IPS-18c (cell line): ENCODE data around the gene PCDHB6.
"Not testable (repeated sequence)": the region's sequence is repeated elsewhere in the genome, so short reads cannot be mapped to it uniquely, and the experiment has no call there.

ENCODE experiments used
- H3K4me3 ChIP-seq: 2 replicates; pipeline ENCODE4 v1.7.0; 2013; ENCODE audit warnings: low read depth, mild to moderate bottlenecking, low read length, moderate library complexity; ENCODE audit not compliant: insufficient read depth
- H3K9me3 ChIP-seq: one replicate; pipeline ENCODE4 v1.6.1; 2013; ENCODE audit warnings: mild to moderate bottlenecking, low read length, moderate library complexity; ENCODE audit not compliant: control insufficient read depth, insufficient read depth

The PCDHB6 gene

DNA sequence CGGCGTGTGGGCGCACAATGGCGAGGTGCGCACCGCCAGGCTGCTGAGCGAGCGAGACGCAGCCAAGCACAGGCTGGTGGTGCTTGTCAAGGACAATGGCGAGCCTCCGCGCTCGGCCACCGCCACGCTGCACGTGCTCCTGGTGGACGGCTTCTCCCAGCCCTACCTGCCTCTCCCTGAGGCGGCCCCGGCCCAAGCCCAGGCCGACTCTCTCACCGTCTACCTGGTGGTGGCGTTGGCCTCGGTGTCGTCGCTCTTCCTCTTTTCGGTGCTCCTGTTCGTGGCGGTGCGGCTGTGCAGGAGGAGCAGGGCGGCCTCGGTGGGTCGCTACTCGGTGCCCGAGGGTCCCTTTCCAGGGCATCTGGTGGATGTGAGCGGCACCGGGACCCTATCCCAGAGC lies 2.2 kb downstream of the PCDHB6 start:
- H3K9me3 ChIP-seq, H3K4me3 ChIP-seq: not testable (repeated sequence)

GRCh38 chr5:141155540-141156374 lies 5.9 kb downstream of the PCDHB6 start:
- H3K9me3 ChIP-seq, result no peaks in the 10 kb centered on the region
- no peak overlapping the region; the same call in 1 of the 2 replicates for H3K4me3 ChIP-seq

- not testable (repeated sequence) for H3K4me3 ChIP-seq, H3K9me3 ChIP-seq
Observed at GRCh38 chr5:141157356-141157755, 7.5 kb downstream of the PCDHB6 start.

- not testable (repeated sequence) for H3K4me3 ChIP-seq
Observed at GRCh38 chr5:141157901-141158300, 8.0 kb downstream of the PCDHB6 start.

DNA sequence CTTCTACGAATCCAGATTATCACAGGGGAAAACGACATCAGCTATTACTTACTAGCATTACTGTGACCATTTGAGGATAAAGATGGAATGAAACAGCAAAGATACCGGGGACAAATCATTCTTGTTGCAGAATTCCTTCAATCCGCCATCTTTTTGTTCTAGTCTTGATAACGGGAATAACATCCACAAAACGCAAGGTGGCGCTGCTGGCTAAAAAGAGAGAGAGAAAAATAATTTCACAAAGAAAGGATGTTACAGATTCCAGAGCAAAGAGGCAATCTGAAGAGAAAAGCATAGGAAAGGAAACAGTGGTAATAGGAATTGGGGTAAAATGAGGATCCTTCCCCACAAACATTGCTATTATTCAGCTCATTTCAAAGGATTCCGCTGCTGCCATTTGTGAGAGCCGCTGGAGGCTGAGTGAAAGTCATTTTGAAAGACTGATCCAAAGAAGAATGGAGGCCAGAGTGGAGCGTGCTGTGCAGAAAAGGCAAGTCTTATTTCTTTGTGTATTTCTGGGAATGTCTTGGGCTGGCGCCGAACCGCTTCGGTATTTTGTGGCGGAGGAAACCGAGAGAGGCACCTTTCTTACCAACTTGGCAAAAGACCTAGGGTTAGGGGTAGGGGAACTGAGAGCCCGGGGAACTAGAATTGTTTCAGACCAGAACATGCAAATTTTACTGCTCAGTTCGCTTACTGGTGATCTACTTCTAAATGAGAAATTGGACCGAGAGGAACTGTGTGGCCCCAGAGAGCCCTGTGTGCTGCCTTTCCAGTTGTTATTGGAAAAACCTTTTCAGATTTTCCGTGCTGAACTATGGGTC lies 22.7 kb downstream of the PCDHB6 start, which contains the start of gene PCDHB7:
Gene PCDHB7, plus strand, starts transcription at position 264 of the 824 bp plus-strand sequence. Its CDS starts 192 bp downstream, at position 456.
- Histone ChIP-seq H3K9me3 (peaks cover 7% of the 10 kb centered on the region), H3K4me3 (no peak within 1 kb of the TSS)

More at GRCh38 chr5:141157901-141158300, 8.0 kb downstream of the PCDHB6 start:
- H3K9me3 ChIP-seq, result not testable (repeated sequence)

DNA sequence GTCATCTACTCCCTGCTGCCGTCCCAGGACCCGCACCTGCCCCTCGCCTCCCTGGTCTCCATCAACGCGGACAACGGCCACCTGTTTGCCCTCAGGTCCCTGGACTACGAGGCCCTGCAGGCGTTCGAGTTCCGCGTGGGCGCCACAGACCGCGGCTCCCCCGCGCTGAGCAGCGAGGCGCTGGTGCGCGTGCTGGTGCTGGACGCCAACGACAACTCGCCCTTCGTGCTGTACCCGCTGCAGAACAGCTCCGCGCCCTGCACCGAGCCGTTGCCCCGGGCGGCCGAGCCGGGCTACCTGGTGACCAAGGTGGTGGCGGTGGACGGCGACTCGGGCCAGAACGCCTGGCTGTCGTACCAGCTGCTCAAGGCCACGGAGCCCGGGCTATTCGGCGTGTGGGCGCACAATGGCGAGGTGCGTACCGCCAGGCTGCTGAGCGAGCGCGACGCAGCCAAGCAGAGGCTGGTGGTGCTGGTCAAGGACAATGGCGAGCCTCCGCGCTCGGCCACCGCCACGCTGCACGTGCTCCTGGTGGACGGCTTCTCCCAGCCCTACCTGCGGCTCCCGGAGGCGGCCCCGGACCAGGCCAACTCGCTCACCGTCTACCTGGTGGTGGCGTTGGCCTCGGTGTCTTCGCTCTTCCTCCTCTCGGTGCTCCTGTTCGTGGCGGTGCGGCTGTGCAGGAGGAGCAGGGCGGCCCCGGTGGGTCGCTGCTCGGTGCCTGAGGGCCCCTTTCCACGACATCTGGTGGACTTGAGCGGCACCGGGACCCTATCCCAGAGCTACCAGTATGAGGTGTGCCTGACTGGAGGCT lies 24.6 kb downstream of the PCDHB6 start:
- H3K4me3 ChIP-seq, H3K9me3 ChIP-seq: not testable (repeated sequence)

GRCh38 chr5:141175933-141176332 lies 26.1 kb downstream of the PCDHB6 start:
- H3K9me3 ChIP-seq, result peaks cover 7% of the 10 kb centered on the region

GRCh38 chr5:141177577-141178191 lies 27.8 kb downstream of the PCDHB6 start, which contains the start of gene PCDHB8:
TSS of gene PCDHB8 (plus strand) at chr5:141177790. CDS start at chr5:141178035, 245 bp downstream.
- H3K9me3 ChIP-seq, H3K4me3 ChIP-seq: not testable (repeated sequence)

More at GRCh38 chr5:141175933-141176332, 26.1 kb downstream of the PCDHB6 start:
- no peak overlapping the region for H3K4me3 ChIP-seq

- H3K9me3 ChIP-seq, H3K4me3 ChIP-seq: not testable (repeated sequence)
Observed at GRCh38 chr5:141179371-141179770, 29.5 kb downstream of the PCDHB6 start.

DNA sequence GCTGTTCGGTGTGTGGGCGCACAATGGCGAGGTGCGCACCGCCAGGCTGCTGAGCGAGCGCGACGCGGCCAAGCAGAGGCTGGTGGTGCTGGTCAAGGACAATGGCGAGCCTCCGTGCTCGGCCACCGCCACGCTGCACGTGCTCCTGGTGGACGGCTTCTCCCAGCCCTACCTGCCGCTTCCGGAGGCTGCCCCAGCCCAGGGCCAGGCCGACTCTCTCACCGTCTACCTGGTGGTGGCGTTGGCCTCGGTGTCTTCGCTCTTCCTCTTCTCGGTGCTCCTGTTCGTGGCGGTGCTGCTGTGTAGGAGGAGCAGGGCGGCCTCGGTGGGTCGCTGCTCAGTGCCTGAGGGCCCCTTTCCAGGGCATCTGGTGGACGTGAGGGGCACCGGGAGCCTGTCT lies 30.0 kb downstream of the PCDHB6 start:
- H3K4me3 ChIP-seq, H3K9me3 ChIP-seq: not testable (repeated sequence)

DNA sequence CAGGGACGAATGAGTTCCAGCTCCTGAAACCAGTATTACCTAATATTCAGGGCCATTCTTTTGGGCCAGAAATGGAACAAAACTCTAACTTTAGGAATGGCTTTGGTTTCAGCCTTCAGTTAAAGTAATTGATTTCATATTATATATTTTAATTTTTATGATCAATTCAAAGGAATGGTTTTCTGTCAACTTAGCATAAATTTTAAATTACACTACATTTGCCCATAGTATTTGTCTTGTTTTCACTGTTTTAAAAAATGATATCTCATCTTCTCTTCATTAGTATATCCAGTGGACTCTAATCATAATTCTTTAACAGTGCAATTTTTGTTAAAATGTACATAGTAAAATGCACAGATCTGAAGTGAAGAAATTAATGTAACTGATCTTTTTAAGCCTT lies 30.5 kb downstream of the PCDHB6 start:
- Histone ChIP-seq H3K9me3 (peaks cover 4% of the 10 kb centered on the region), H3K4me3 (no peak overlapping the region)

DNA sequence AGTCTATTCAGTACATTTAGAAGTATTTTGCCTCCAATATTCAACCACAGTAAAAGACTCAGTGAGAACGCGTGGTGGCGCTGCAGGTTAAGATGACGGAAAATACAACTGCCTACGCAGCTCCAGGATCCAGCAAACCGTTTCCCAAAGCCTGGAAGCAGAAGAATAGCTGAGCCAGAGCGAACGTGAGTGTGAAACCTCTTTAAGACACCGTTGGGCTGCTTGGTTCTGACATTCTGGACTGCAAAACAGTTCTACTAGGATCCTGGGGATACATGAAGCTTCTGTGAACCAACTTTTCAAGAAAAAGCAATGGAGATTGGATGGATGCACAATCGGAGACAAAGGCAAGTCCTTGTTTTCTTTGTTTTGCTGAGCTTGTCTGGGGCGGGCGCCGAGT lies 32.4 kb downstream of the PCDHB6 start, which contains the start of gene PCDHB16:
Gene PCDHB16, plus strand, starts transcription at position 140 of the 400 bp plus-strand sequence. Its CDS starts 173 bp downstream, at position 313.
- Histone ChIP-seq H3K4me3 (0 out of 2 replicates have a peak within 1 kb of the TSS, but pooled peaks have one; percentile 5), H3K9me3 (peaks cover 4% of the 10 kb centered on the region)

GRCh38 chr5:141184117-141184855 lies 34.4 kb downstream of the PCDHB6 start:
- H3K9me3 ChIP-seq, H3K4me3 ChIP-seq: not testable (repeated sequence)

DNA sequence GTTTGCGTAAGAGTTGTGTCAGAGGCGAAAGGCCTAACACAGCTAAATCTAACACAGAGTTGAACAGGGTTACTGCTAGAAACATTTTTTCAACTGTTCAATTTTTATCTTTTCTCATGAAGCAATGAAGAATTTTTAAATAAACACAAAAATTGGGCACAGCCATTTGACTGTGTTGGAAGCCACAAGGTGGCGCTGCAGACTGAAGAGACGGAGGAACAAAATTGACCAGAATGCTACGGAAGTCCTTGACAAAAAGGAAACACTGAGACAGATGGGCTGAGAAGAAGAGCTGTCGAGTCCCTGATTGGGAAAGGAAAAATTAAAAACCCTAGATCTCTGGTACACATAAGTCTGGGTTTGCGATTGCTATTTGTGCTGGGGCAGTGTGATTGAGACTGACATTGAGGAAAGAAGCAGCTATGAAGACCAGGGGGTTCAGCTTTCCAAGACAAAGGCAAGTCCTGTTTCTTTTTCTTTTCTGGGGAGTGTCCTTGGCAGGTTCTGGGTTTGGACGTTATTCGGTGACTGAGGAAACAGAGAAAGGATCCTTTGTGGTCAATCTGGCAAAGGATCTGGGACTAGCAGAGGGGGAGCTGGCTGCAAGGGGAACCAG lies 37.1 kb downstream of the PCDHB6 start, which contains the start of gene PCDHB9:
Gene PCDHB9, plus strand, starts transcription at position 265 of the 616 bp plus-strand sequence. Its CDS starts 158 bp downstream, at position 423.
- Histone ChIP-seq H3K4me3 (no peak within 1 kb of the TSS), H3K9me3 (no peaks in the 10 kb centered on the region)

- H3K4me3 ChIP-seq, H3K9me3 ChIP-seq: not testable (repeated sequence)
Observed at GRCh38 chr5:141188682-141189081, 38.8 kb downstream of the PCDHB6 start.
